ENCODE data around the gene NOC2L.

The NOC2L gene

GRCh38 chr1:974293-974640 is 15.2 kb upstream of the NOC2L start:
- no peak for DNase-seq

- no peak for DNase-seq
Measured at GRCh38 chr1:973459-974292, 14.6 kb upstream of the NOC2L start.

GRCh38 chr1:972726-973458 is 13.8 kb upstream of the NOC2L start:
- DNase-seq, result no peak

GRCh38 chr1:971751-972506 is 12.9 kb upstream of the NOC2L start:
- no peak for DNase-seq

GRCh38 chr1:970973-971730 is 12.1 kb upstream of the NOC2L start:
- DNase-seq, result no peak

GRCh38 chr1:970242-970972 is 11.4 kb upstream of the NOC2L start:
- no peak for DNase-seq

DNA sequence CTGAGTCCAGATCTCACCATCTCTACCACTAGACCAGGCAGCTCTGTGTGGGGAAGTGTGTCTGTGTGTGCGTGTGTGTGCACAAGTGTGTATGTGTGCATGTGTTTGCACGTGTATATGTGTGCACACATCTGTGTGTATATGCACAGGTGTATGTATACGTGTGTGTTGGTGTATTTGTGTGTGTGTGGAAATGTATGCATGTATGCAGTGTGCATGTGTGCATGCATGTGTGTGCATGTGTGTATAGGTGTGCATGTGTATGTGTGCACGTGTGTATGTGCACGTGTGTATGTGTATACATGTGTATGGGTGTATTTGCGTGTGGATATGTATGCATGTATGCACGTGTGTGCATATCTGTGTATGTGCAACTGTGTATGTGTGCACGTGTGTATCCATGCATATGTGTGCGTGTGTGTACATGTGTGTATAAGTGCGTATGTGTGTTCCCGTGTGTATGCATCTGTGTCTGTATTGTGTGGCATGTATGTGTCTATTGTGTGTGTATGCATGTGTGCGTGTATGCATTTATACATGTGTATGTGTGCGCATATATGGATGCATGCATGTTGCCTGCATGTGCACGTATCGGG is 10.3 kb upstream of the NOC2L start:
- no peak for DNase-seq

- DNase-seq, result no peak
Measured at GRCh38 chr1:967466-968343, 8.6 kb upstream of the NOC2L start.

DNA sequence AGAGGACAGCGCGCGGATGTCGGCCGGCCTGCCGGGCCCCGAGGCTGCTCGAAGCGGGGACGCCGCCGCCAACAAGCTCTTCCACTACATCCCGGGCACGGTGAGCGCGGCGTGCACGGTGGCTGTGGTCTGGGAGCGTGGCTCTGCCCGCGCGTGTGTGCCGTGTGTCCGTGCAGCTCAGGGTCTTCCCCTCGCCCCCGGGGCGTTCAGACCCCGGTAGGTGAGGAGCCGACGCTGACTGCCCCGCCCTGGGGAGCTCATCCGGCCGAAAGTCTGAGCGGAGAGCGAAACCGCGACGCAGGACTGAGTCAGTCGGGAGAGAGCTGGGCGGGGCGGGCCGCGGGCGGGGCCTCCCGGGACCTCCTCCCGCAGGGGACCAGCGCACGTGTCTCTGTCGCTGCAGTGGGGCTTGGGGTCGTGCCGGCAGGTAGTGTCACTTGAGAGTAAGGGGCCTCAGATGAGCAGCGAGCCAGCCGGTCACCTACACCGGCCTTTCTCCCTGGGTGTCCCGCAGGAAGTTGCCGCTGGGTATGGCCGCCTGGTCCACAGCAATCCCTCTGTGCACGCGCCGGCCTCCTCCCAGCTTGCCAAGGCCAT is 7.7 kb upstream of the NOC2L start:
- DNase-seq, result peak; percentile 20

- no peak for DNase-seq
Measured at GRCh38 chr1:966135-966703, 7.2 kb upstream of the NOC2L start, which contains the start of gene PLEKHN1. TSS of gene PLEKHN1 (plus strand) at chr1:966482. CDS start at chr1:966532, 50 bp downstream.

DNA sequence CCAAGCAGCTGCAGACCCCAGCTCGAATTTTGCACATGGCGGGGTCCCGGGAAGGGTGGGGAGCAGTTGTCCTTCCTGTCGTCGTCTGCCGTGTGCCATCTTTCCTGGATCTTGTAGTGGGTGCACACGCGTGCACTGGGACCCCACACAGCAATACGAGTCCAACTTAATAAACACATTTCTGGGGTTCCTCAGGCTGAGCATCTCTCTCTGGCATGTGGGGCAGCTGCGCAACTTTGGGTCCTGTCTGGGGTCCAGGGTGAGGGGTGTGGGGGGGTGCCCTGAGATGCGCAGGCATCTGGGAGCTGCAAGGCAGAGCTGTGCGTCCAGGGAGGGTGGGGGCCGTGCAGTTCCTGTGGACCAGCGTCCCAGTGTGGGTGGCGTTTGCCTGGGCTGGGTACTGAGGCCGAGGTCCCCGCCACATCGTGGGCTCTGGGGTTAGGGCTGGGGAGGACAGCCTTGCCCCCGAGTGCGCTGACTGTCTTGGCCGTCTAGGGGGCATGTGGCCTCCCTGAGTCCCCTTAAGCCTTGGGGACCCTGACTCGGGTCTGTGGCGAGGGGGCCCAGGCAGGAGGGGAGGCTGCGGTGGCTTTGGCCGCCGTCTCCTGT is 6.6 kb upstream of the NOC2L start:
- no peak for DNase-seq

GRCh38 chr1:964691-965525 is 5.9 kb upstream of the NOC2L start:
- DNase-seq, result no peak

DNA sequence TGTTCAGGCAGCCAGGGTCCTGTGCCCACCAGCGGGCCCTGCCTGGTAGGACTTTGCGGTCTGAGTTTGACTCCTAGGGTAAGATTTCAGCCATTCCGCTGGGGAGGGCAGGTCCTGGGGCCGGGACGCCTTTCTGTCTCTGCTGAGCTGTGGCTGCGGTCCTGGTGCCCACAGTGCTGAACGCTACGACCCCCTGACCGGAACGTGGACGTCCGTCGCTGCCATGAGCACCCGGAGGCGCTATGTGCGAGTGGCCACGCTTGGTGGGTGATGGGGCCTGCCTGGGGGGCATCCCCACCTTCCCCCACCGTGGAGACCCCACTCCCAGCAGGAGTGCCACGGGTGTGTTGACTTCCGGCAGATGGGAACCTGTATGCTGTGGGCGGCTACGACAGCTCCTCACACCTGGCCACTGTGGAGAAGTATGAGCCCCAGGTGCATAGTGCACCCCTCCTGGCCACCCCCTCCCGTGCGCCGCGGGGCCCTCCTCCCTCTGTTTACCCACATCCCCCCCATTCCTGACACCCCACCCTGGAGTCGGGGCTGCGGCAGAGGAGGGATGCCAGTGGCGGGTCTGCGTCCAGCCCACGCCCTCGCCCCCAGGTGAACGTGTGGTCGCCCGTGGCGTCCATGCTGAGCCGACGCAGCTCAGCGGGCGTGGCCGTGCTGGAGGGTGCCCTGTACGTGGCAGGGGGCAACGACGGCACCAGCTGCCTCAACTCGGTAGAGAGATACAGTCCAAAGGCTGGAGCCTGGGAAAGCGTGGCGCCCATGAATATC is 4.9 kb upstream of the NOC2L start:
- DNase-seq, result no peak

GRCh38 chr1:963301-963651 is 4.2 kb upstream of the NOC2L start:
- DNase-seq, result no peak

DNA sequence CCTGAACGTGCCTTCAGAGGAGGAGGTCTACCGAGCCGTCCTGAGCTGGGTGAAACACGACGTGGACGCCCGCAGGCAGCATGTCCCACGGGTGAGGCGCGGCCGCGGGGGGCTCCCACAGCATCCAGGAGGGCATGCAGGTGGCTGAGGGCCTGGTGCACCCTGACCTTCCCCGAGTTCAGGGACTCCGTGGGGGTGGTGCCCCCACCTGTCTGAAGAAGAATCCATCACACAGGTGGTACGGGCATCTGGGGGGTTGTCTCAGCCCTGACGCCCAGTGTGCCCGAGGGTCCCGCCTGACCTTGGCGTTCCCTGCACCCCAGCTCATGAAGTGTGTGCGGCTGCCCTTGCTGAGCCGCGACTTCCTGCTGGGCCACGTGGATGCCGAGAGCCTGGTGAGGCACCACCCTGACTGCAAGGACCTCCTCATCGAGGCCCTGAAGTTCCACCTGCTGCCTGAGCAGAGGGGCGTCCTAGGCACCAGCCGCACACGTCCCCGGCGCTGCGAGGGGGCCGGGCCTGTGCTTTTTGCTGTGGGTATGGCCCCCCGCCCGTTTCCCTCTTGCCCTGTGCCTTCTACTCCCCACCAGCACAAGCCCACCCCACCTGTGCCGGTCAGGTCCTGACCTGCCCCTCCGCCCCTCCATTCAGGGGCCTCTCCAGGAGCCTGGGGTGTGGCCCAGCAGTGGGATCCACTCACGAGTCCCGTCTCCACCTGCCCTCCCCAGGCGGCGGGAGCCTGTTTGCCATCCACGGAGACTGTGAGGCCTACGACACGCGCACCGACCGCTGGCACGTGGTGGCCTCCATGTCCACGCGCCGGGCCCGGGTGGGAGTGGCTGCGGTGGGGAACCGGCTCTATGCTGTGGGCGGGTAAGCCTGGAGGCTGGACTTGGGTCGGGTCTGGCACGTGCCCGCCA is 3.6 kb upstream of the NOC2L start:
- DNase-seq, result no peak

DNA sequence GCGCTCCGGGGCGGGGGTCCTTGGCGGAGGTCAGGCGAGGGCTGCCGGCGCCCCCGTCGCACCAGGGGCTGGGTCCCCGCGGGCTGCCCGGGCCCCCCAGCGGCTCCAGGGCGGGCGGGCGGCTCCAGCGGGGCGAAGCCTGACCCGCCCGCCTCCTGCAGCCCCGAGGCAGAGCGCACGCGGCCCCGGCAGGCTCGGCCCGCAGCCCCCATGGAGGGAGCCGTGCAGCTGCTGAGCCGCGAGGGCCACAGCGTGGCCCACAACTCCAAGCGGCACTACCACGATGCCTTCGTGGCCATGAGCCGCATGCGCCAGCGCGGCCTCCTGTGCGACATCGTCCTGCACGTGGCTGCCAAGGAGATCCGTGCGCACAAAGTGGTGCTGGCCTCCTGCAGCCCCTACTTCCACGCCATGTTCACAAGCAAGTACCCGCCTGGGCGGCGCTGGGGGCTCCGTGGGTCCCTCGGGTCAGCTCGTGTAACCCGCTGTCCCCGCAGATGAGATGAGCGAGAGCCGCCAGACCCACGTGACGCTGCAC is 2.1 kb upstream of the NOC2L start:
- DNase-seq, result no peak
